Activated T-cell treated with anti-CD3 and anti-CD28 coated beads, Interleukin-2, amount 50 U/mL, for 48 hours (primary cell): ENCODE measurements around the gene STK25.
"Not testable (repeated sequence)": the region's sequence is repeated elsewhere in the genome, so short reads cannot be mapped to it uniquely, and the experiment has no call there.

ENCODE experiments used
- DNase-seq, 2 experiments: peaks; one replicate each; pipeline ENCODE4 v3.0.0-alpha.2; 2020

The STK25 gene

DNA sequence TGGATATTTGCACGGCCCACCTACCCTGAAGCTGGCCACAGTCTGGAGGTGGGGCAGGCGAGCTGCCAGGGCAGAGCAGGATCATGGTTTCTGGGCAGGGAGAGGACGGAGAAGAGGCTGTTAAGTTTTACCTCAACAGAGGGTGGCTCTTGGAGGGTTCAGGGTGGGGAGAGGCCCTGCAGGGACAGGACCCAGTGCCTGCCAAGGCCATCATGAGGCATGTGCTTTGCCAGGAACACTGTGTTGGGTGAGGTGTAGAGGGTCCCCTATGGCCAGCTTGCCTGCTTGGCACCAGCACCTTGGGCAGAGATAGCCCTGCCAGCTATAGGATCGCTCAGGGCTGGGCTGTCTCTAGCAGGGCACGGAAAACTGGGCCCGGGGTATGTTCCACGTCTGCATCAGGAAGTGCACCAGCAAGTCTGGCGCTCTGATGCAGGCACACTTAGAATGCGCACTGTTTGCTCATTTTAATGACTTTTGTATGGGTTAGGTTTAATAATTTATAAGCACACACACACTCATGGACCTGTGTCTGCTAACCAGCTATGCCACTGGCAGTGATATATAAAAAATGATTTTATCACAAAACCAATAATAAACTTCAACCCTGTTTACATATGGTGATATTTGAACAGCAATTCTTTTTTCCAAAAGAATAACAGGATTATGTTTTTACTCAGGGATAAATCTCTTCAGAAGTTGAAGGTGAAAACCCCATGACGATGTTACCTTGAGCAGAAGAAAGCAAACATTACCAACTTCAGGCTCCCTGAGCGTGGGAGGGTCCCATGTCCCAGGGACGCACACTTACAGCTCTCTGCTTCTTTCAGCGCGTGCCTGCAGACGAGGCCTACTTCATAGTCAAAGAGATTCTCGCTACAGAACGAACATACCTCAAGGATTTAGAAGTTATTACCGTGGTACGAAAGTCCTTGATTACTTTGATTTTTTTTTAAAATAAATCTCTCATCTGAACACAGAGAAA, 46.4 kb downstream of the STK25 start:
- no peak for DNase-seq

DNA sequence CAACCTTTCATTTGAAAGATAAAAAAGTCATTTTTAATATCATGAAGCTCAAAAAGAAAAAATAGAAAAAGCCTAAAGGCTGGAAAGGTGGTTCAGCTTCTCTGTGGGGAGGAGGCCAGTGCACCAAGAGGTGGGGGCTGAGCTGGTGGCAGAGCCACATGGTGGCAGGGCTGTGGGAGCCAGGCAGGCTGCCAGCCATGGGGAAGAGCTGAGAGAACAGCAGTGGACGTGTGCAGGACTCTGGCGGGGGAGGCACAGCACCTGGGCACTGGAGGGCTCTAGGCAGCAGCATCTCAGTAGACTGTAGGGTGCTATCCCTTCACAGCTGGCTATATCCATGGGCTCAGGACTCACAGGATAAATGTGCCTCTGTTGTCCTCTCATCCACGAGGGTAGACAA, 47.8 kb downstream of the STK25 start:
- DNase-seq, result no peak

DNA sequence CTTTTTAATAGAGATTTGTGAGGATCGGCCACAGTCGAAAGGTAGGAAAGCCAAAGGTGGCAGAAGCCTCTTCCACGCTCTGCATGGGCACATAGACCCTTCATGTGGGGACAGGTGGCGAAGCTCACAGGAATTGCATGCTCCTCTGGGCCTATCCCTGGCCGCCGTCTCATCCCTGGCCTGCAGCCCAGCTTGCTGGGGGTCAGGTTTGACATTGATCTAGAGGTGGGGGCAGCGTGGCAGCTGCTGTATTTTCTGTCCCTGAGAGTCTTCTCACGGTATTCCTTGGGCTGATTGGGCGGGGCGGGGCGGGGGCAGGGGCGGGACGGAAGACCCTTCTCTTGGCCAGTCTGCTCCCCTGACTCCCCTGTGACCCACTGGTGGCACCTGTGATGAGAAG, 48.9 kb downstream of the STK25 start:
- DNase-seq, result no peak

DNA sequence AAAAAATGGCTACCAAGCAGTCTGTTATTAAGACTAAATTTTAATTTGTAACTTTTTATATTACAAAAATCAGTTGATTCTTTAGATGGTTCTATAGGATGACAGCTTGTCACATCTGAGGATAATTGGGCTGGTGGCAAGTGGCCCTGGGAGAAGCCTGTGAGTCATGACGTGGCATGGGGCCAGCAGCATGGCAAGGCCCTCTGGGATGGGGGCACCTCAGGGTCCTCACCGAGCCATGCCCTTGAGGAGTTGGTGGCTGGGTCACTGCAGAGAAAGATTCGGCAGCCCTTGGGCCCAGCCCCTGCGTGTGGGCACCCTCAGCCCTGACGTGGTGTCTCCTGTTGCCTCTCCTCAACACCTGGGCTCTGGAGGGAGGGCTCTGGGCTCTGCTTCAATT, 49.7 kb downstream of the STK25 start:
- DNase-seq, result no peak

DNA sequence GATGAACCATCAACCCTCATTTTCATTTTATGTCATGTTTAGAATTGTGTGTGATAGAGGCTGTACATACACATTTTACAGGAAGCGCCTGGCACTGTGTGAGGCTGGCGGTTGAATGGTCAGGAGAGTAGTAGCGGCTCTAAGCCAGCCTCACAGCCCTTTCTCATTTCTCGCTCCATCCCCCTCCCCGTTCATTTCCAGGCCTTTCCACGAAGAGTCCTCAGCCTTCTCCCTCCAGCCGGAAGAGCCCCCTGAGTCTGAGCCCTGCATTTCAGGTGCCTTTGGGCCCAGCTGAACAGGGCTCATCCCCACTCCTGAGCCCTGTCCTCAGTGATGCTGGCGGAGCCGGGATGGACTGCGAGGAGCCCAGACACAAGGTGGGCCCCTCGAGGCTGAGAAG, 51.8 kb downstream of the STK25 start:
- DNase-seq, result no peak

DNA sequence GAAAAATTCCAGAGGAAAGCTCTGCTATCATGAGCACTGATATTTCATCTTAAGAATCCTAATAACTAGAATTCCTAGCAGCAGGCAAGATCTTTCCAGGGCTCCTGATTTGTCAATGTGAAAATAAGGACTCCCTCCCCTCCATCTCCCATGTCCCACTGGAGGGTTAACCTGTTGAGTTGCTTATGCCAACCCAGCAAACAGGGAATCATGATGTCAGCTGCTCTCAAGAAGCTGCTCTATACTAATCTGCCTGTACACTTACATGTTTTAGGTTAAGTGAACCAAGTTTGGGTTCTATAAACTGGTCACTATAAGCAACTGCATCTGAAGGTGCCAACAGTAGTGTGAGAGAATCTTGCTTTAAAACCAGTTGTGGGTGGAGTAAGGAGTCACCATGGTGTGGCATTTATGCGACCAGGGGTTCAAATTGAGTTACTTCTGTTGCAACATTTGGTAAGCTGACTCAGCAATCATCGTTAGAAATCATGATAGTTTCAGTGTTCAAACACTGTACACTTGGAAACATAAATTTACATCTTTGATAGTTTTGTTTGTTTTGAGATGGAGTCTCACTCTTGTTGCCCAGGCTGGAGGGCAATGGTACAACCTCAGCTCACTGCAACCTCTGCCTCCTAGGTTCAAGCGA, 53.4 kb downstream of the STK25 start:
- no peak for DNase-seq

DNA sequence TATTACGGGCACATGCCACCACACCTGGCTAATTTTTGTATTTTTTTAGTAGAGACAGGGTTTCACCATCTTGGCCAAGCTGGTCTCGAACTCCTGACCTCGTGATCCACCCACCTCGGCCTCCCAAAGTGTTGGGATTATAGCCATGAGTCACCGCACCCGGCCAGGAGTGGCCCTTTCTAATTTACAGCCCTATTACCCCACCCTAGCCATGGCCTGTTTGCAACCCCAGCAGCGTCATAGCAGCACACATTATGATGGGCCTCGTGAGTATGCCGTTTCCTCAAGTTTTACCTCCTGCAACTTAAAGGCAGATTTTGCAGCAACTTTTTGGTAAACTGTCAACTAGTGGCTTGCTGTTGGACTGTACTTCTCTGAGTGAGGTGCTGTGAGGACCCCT, 54.5 kb downstream of the STK25 start:
- not testable (repeated sequence) for DNase-seq

DNA sequence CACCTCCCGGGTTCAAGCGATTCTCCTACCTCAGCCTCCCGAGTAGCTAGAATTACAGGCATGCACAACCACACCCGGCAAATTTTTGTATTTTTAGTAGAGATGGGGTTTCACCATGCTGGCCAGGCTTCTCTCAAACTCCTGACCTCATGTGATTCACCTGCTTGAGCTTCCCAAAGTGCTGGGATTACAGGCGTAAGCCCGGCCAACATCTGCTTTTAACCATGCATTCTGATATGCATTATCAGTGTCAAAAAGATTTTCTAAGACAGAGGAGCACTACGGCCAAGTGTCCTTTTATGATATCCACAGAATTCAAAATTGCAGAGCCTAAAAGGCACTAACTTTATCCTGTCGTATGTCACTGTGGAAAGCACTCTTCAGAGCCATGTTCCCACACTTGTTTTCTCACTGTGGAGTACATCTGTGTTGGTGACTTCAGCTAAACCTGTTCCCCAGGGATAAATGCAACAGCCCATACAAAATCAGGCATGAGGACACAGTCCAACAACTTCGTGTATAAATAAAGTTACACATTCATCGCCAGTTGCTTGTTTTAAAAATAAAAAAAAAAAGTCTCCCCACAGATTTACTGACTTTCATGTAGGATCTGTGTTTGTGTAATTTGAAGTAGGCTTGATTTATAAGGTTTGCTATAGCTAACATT, 56.4 kb downstream of the STK25 start:
- no peak for DNase-seq

DNA sequence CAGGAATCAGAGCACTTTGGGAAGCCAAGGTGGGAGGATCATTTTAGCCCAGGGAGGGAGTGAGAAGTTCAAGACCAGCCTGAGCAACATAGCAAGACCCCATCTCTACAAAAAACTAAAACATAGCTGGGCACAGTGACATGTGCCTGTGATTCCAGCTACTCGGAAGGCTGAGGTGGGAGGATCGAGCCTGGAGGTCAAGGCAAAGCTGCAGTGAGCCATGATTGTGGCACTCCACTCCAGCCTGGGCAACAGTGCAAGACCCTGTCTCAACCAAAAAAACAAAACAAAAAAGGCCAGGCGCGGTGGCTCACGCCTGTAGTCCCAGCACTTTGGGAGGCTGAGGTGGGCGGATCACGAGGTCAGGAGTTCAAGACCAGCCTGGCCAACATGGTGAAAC, 58.3 kb downstream of the STK25 start:
- DNase-seq, result not testable (repeated sequence)

DNA sequence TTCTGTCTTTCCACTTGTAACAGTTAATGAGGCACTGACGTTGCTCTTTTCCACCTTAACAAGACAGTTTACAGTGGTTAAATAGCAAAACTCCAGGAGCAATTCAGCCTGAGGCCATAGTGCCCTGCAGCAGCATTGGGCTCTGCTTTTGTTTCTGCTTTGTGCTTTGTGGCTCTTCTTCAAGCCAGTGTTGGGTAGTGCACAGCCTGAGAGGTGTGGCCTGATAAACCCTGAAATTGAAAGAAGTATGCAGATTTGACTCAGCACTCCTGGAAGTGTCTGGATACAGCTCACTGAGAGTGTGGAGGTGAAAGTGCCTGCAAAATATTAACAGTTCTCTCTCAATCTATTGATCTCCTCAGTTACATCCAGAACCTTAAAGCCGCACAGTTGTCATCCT, 63.0 kb downstream of the STK25 start:
- no peak for DNase-seq

DNA sequence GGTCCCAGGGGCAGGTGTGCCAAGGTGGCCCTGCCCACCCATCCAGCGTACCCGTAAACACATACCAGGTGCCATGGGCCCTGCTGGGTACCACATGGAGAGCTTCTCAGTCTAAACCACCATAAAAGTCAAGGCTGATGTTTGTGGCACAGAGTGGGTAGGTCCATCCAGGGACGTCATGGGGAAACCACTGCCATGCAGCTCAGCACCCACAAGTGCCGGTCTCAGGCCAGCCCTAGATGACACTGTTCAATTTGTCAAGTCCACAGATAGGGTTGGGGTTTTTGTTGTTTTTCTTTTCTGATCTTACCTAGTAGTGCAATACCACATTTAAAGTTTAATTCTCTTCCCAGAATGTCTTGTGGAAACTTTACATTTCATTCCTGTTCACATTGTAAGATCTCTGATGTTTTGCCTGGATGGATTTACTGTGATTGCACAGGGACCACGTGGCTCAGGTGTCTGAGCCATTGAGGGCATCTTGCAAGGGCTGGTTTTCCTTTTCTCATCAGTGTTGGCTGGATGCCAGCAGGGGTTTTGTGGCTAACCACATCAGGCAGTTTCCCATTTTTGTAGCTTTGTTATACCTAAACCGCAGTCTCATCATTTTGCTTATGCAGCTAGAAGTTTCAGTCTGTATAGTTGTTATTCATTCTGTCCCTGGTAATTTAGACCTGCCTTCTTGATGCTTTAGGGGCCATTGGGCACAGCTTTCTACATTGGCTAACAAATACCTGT, 64.7 kb downstream of the STK25 start:
- peak; percentile 98 to 99 for DNase-seq
